GM10266 (cell line): ENCODE data around the gene TP53RK.

Source experiments
- DNase-seq: peaks from one replicate; pipeline ENCODE4 v3.0.0; 2012; ENCODE audit errors: extremely low spot score
- TF ChIP-seq, protein P1 (sequence below): IDR thresholded peaks from 2 replicates; pipeline ENCODE4 v1.5.1; 2012; ENCODE audit warnings: mild to moderate bottlenecking, low read depth; ENCODE audit not compliant: control insufficient read depth, insufficient read depth; ENCODE audit errors: missing control alignments

Gene TP53RK

DNA sequence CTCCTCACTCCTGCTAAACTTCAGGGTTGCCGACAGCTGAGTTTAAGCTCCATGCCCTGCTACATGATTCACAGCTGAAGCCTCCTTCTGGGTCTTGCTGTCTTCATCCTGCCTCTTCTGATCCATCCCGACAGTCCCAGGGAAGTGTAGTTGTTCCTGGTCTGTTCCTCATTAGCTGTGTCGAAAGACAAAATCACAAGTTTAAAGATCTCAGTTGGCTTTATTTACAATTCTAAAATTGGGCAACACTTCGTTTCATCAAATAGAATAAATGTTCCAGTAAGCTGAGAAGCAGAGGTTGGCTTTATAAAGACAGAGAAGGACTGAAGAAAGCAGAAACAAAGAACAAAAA, 16.1 kb upstream of the TP53RK start:
- TF ChIP-seq, protein P1, sequence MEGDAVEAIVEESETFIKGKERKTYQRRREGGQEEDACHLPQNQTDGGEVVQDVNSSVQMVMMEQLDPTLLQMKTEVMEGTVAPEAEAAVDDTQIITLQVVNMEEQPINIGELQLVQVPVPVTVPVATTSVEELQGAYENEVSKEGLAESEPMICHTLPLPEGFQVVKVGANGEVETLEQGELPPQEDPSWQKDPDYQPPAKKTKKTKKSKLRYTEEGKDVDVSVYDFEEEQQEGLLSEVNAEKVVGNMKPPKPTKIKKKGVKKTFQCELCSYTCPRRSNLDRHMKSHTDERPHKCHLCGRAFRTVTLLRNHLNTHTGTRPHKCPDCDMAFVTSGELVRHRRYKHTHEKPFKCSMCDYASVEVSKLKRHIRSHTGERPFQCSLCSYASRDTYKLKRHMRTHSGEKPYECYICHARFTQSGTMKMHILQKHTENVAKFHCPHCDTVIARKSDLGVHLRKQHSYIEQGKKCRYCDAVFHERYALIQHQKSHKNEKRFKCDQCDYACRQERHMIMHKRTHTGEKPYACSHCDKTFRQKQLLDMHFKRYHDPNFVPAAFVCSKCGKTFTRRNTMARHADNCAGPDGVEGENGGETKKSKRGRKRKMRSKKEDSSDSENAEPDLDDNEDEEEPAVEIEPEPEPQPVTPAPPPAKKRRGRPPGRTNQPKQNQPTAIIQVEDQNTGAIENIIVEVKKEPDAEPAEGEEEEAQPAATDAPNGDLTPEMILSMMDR = no peak
- no peak for DNase-seq

DNA sequence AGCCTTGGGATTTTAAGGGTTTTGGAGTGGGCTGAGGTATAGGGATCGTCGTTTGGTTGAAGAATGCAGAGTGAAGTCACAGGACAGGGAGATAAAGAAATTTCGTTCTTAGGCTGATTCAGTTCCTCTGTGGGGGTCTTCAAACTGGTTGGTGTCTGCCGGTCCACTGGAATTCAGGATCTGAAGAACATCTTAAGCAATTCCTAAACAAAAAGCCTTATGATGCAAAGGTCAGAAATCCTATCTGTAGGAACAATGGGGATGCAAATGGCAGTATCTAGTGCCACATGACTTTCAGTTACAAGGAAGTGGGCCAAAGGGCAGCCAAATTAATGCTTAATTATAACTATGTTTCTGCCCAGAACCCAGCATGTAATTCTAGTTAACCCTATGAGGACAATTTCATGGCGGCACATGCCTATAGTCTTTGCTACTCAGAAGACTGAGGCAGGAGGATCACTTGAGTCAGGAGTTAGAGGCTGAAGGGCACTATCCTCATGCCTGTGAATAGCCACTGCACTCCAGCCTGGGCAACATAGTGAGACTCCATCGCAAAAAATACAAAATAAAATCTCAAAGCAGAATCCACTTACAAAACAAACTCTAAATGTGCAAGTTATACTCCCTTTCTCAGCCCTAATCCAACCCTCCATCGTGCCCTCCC, 15.6 kb upstream of the TP53RK start:
- TF ChIP-seq, protein P1 = no peak
- no peak for DNase-seq

- TF ChIP-seq, protein P1 = no peak
- DNase-seq = no peak
Measured at GRCh38 chr20:46703435-46703834, 14.2 kb upstream of the TP53RK start.

DNA sequence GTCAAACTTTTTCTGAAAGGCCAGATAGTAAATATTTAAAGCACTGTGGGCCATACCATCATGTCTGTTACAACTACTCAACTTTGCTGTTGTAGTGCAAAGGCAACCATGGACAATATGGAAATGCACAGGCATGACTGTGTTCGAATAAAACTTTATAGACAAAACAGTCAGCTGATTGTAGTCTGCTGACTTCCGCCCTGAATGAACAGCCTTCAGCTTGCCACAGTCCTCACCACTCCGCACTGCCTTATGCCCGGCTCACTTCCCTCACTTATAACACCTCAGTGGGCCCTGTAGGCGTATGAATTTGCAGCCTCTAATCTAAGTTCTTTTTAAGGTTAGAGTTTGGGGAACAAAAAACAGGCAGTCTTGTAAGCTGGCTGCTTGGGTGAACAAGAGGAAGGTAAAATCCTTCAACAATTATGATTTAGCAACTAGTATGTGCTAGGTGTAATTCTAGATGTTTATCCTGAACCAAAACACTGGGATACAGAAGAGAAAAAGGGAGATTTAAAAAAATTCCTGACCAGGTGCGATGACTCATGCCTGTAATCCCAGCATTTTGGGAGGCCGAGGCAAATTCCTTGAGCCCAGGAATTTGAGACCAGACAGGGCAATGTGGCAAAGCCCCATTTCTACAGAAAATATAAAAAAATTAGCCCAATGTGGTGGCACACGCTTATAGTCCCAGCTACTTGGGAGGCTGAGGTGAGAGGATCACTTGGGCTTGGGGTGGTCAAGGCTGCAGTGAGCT, 13.4 kb upstream of the TP53RK start:
- TF ChIP-seq, protein P1 = no peak
- DNase-seq = no peak

- TF ChIP-seq, protein P1 = no peak
Measured at GRCh38 chr20:46701986-46702385, 12.7 kb upstream of the TP53RK start.

GRCh38 chr20:46701556-46701955, 12.3 kb upstream of the TP53RK start:
- TF ChIP-seq, protein P1 = no peak

More at GRCh38 chr20:46701986-46702385, 12.7 kb upstream of the TP53RK start:
- no peak for DNase-seq

DNA sequence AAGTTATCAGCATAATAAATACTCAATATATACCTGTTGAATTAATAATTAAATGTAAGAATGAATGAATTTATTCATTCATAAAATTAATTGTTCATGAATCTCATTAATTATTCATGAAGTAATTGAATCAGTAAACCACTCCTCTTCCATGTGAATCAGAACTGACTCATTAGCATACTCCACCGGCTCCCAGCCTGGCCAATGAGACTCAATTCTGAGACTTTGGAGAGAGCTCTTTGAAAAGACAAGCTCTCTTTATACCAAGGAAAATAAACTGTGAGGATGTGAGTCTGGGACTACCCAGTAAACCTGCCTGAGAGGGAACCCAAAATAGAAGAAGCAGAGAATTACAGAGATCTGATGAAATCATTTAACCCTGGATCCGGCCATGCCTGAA, 11.8 kb upstream of the TP53RK start:
- TF ChIP-seq, protein P1 = no peak
- no peak for DNase-seq

More at GRCh38 chr20:46701556-46701955, 12.3 kb upstream of the TP53RK start:
- no peak for DNase-seq
